ENCODE measurements around the gene CADM2.

GRCh38 chr3:85670634-85671205 lies 711.9 kb downstream of the CADM2 start:
- TF ChIP-seq CTCF (conservative IDR thresholded peaks at IDR 0.05) = no peak
- no peak for TF ChIP-seq ZFX (IDR thresholded peaks at IDR 0.05)
